Endothelial cell of umbilical vein (primary cell): ENCODE measurements around the gene SNX25. TPM values are rescaled to one million over a fixed set of nuclear protein-coding genes. Genes with fewer than 3 reads are reported as not detected.
A peak's percentile ranks its signal among the peaks of the same experiment; 100 is the strongest.

Experiments
- BruUV-seq: library from RNA; stranded (reverse); fragments of 400-500 nt; replicated peaks from 2 replicates; lab custom pipeline; 2021; lab: Mats Ljungman, UMichigan
- CTCF ChIA-PET: fragments of 300-600, 350-600 bp; sonication (Branson Sonifier 250); formaldehyde crosslinking; loops from one replicate; lab custom pipeline; 2021; ENCODE audit warnings: antibody characterized with exemption, inconsistent platforms; lab: Charles Lee
- POLR2A ChIA-PET: fragments of 300-600, 350-600 bp; sonication (Branson Sonifier 250); formaldehyde crosslinking; loops from one replicate; lab custom pipeline; 2021; ENCODE audit warnings: antibody characterized with exemption, inconsistent platforms; lab: Charles Lee
- DNase-seq: peaks from one replicate; pipeline ENCODE4 v3.0.0-alpha.2; 2011; ENCODE audit warnings: low read depth, low spot score
- FAIRE-seq: peaks from 2 replicates; lab custom pipeline; 2011; peaks lifted over from hg19 to GRCh38; lab: Jason Lieb, UNC
- H2AFZ ChIP-seq: 2 replicates; pipeline ENCODE4 v1.6.0; 2012; ENCODE audit warnings: low read depth, low read length, control low read depth, inconsistent platforms
- H3K27ac ChIP-seq: 2 replicates; pipeline ENCODE4 v1.5.1; 2011; ENCODE audit warnings: low read depth, mild to moderate bottlenecking, control low read depth, low read length, moderate library complexity; ENCODE audit not compliant: insufficient read depth
- H3K27me3 ChIP-seq, 2 experiments: 2 replicates each; pipeline versions ENCODE4 v1.6.0 to v1.6.1; 2011; ENCODE audit warnings: low read length in 2 of 2, mixed read lengths in 1 of 2; ENCODE audit not compliant: control insufficient read depth in 2 of 2, insufficient read depth in 2 of 2
- H3K36me3 ChIP-seq, 2 experiments: 2 replicates in 1 of 2; 3 replicates in 1 of 2; pipeline ENCODE4 v1.5.1; 2011; ENCODE audit warnings: low read length in 2 of 2, mild to moderate bottlenecking in 1 of 2, moderate library complexity in 1 of 2; ENCODE audit not compliant: control insufficient read depth in 2 of 2, insufficient read depth in 2 of 2; ENCODE audit errors: extremely low read depth in 1 of 2
- H3K4me1 ChIP-seq: 3 replicates; pipeline ENCODE4 v1.5.1; 2011; ENCODE audit warnings: mild to moderate bottlenecking, low read length; ENCODE audit not compliant: control insufficient read depth, insufficient read depth; ENCODE audit errors: extremely low read depth
- H3K4me2 ChIP-seq: 2 replicates; pipeline ENCODE4 v1.6.1; 2011; ENCODE audit warnings: low read length, control low read depth, mixed read lengths; ENCODE audit not compliant: insufficient read depth
- H3K4me3 ChIP-seq, 3 experiments: fragments of 200-600 bp in 1 of 3; sonication (generic), shearing (Covaris generic) in 1 of 3; replicated peaks in 1 of 3; 2 replicates each; pipeline ENCODE4 v1.5.1; 2011 to 2016; ENCODE audit warnings: control low read depth in 3 of 3, low read length in 3 of 3, mild to moderate bottlenecking in 2 of 3, inconsistent platforms in 1 of 3, low read depth in 1 of 3, moderate library complexity in 1 of 3; ENCODE audit not compliant: insufficient read depth in 1 of 3
- H3K79me2 ChIP-seq: 2 replicates; pipeline ENCODE4 v1.6.0; 2012; ENCODE audit warnings: low read length, inconsistent platforms; ENCODE audit not compliant: control insufficient read depth, insufficient read depth
- H3K9ac ChIP-seq: replicated peaks from 2 replicates; pipeline ENCODE3; 2011; ENCODE audit warnings: low read length, control low read depth; ENCODE audit not compliant: insufficient read depth; ENCODE audit errors: extremely low read depth
- H3K9me1 ChIP-seq: replicated peaks from 3 replicates; pipeline ENCODE4 v1.6.0; 2011; ENCODE audit warnings: mild to moderate bottlenecking, low read length; ENCODE audit not compliant: control insufficient read depth, insufficient read depth; ENCODE audit errors: extremely low read depth
- H3K9me3 ChIP-seq: replicated peaks from 2 replicates; pipeline ENCODE4 v1.5.1; 2012; ENCODE audit warnings: low read length, inconsistent platforms; ENCODE audit not compliant: control insufficient read depth, insufficient read depth
- H4K20me1 ChIP-seq: replicated peaks from 2 replicates; pipeline ENCODE3; 2011; ENCODE audit warnings: mild to moderate bottlenecking, low read length; ENCODE audit not compliant: control insufficient read depth, insufficient read depth; ENCODE audit errors: extremely low read depth
- EZH2 ChIP-seq: IDR thresholded peaks from 2 replicates; pipeline ENCODE4 v1.6.1; 2012; ENCODE audit warnings: borderline replicate concordance, low read depth, mild to moderate bottlenecking, moderate library complexity, low read length, inconsistent platforms; ENCODE audit not compliant: severe bottlenecking
- FOS ChIP-seq: IDR thresholded peaks from 2 replicates; pipeline ENCODE4 v1.6.1; 2011; ENCODE audit warnings: mild to moderate bottlenecking, low read length, moderate library complexity, borderline replicate concordance; ENCODE audit not compliant: insufficient read depth
- GATA2 ChIP-seq: IDR thresholded peaks from 2 replicates; pipeline ENCODE4 v1.7.0; 2011; ENCODE audit warnings: low read depth, mild to moderate bottlenecking, moderate library complexity, mixed read lengths, low read length; ENCODE audit not compliant: insufficient read length, insufficient read depth
- JUN ChIP-seq: IDR thresholded peaks from 2 replicates; pipeline ENCODE4 v1.6.1; 2011; ENCODE audit warnings: borderline replicate concordance, low read depth; ENCODE audit not compliant: insufficient read length, insufficient read depth
- MYC ChIP-seq: IDR thresholded peaks from one replicate; pipeline ENCODE4 v1.6.1; 2011; ENCODE audit warnings: mild to moderate bottlenecking, low read depth, low read length
- POLR2A ChIP-seq: IDR thresholded peaks from 2 replicates; pipeline ENCODE4 v1.6.1; 2012; ENCODE audit warnings: low read depth, mild to moderate bottlenecking, control low read depth, low read length
- POLR2AphosphoS5 ChIP-seq: IDR thresholded peaks from 2 replicates; pipeline ENCODE4 v1.6.1; 2012; ENCODE audit warnings: low read depth, mild to moderate bottlenecking, control low read depth, low read length, moderate library complexity; ENCODE audit not compliant: insufficient read depth
- dilution Hi-C: fragments of 300-500 bp; cut with MboI; formaldehyde crosslinking; loops from one replicate; pipeline ENCODE4 v1.15.0; 2019; ENCODE audit warnings: low sequenced_read_pairs; ENCODE audit not compliant: extremely low pct_ligation_motif_present
- intact Hi-C: fragments of 100-400 bp; cut with micrococcal nuclease; formaldehyde crosslinking; loops from one replicate; pipeline ENCODE4 v1.10.0; 2022
- polyA plus RNA-seq, 4 experiments: library from polyadenylated mRNA; depleted of rRNA in 3 of 4; stranded (reverse) in 3 of 4; unstranded in 1 of 4; fragments of >200 nt; gene quantifications; 2 replicates each; pipeline versions ENCODE4 v1.2.1 to v1.2.3, GENCODE V29; 2011 to 2012; ENCODE audit warnings: missing spikeins in 1 of 4
- total RNA-seq: library from RNA; stranded (reverse); gene quantifications from 2 replicates; pipeline ENCODE4 v1.2.3, GENCODE V29; 2021
- TF ChIP-seq, protein P1 (sequence below): IDR thresholded peaks from 2 replicates; pipeline ENCODE4 v1.6.1; 2011; ENCODE audit not compliant: insufficient read depth, insufficient read length
- TF ChIP-seq, protein P2 (sequence below), 2 donors: IDR thresholded peaks; 1 replicate in 1 of 2; 2 replicates in 1 of 2; pipeline ENCODE4 v1.5.1; 2011; ENCODE audit warnings: low read length in 2 of 2, mild to moderate bottlenecking in 2 of 2, moderate library complexity in 2 of 2, control low read depth in 1 of 2, inconsistent platforms in 1 of 2, low read depth in 1 of 2; ENCODE audit not compliant: insufficient read depth in 1 of 2; ENCODE audit errors: extremely low read depth in 1 of 2

Gene SNX25
- total and polyA plus RNA-seq, 2 donors (not counting 3 experiments of a cell fraction or from before 2014, with no cell fraction given), result 6.6 to 16.1 TPM

DNA sequence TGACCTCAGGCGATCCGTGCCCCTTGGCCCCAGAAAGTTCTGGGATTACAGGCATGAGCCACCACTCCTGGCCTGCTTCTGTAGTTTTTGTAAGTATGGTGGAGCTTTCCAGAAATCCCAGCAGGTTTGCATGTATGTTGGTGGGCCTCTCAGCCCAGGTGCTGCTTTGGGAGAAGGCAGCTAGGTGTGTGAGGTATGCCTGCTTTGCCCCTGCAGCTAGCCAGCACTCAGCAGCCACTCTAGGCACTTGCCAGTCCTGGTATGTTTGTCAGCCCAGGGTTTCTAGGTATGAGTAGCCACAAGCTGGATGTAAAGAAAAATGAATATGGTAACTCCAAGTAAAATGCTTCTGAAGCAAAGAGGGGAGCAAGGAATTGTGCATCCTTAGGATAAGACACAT lies 8.9 kb downstream of the SNX25 start:
- CTCF ChIA-PET, result no interaction called here
- dilution Hi-C loops, result no loop called here
- intact Hi-C loops, result no loop called here

DNA sequence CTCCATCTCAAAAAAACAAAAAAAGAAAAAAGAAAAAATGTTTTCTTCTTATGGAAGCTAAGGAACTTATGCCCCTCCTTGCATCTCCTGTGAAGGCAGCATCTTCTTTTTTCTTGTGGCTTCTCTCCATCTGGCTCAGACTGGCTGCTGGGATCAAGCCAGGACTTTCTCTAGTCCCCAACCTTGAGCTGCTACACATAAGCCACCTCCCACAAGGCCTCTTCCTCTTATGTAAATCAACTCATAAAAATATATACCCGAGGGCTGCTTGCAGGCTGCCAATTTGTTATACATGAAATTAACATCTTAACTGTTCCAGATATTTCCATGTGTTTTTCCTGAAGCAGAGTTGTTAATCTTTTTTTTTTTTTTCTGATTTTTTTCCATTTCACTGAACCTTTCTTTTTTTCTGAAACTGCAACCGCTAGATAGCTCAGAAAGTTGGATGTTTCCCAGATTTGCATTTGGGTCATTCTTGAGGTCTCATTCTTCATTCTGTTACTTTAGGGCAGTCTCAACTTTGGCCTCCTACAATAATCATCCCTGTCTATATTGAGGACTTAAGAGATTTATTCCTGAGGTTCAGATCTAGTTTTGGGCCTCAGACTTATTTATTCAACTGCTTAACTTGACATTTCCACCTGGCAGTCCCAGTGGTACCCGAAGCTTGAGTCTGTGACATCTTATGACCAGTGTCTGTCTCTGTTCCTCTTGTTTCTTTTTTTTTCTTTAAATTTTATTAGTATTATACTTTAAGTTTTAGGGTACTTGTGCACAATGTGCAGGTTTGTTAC lies 10.3 kb downstream of the SNX25 start:
- Histone ChIP-seq H3K27ac (no peak overlapping the region), H3K79me2 (peaks cover 37% of the 10 kb centered on the region), H3K4me3 (no peak overlapping the region), H3K4me2 (no peak overlapping the region), H2AFZ (no peak overlapping the region), H3K9me3 (no peaks in the 10 kb centered on the region), H3K36me3 (no peaks in the 10 kb centered on the region), H3K27me3 (no peaks in the 10 kb centered on the region), H3K4me1 (peaks cover 1% of the 10 kb centered on the region), H3K9me1 (no peaks in the 10 kb centered on the region), H3K9ac (no peak overlapping the region), H4K20me1 (no peaks in the 10 kb centered on the region)
- no peak for FAIRE-seq
- no TSS peak for BruUV-seq
- peak; percentile 45 for DNase-seq
- POLR2A ChIA-PET, result no interaction called here
- CTCF ChIA-PET, result no interaction called here
- TF ChIP-seq POLR2A, result no peak
- TF ChIP-seq POLR2AphosphoS5, result no peak
- TF ChIP-seq JUN, result no peak
- TF ChIP-seq FOS, result no peak
- TF ChIP-seq, protein P1, sequence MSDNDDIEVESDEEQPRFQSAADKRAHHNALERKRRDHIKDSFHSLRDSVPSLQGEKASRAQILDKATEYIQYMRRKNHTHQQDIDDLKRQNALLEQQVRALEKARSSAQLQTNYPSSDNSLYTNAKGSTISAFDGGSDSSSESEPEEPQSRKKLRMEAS, result no peak
- TF ChIP-seq EZH2, result no peak
- no peak for TF ChIP-seq GATA2
- TF ChIP-seq MYC, result no peak
- TF ChIP-seq, protein P2, sequence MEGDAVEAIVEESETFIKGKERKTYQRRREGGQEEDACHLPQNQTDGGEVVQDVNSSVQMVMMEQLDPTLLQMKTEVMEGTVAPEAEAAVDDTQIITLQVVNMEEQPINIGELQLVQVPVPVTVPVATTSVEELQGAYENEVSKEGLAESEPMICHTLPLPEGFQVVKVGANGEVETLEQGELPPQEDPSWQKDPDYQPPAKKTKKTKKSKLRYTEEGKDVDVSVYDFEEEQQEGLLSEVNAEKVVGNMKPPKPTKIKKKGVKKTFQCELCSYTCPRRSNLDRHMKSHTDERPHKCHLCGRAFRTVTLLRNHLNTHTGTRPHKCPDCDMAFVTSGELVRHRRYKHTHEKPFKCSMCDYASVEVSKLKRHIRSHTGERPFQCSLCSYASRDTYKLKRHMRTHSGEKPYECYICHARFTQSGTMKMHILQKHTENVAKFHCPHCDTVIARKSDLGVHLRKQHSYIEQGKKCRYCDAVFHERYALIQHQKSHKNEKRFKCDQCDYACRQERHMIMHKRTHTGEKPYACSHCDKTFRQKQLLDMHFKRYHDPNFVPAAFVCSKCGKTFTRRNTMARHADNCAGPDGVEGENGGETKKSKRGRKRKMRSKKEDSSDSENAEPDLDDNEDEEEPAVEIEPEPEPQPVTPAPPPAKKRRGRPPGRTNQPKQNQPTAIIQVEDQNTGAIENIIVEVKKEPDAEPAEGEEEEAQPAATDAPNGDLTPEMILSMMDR (IDR thresholded peaks at IDR 0.05; ENCODE audit: extremely low read depth in 1 of 2, insufficient read depth in 1 of 2, low read depth in 1 of 2, low read length in 2 of 2), result no peak
- dilution Hi-C loops, result no loop called here
- intact Hi-C loops, result no loop called here

More for the DNA sequence above, 8.9 kb downstream of the SNX25 start:
- Histone ChIP-seq H3K9ac (no peak overlapping the region), H3K4me1 (no peaks in the 10 kb centered on the region), H4K20me1 (no peaks in the 10 kb centered on the region), H3K27me3 (no peaks in the 10 kb centered on the region), H2AFZ (no peak overlapping the region), H3K27ac (no peak overlapping the region), H3K4me2 (no peak overlapping the region), H3K36me3 (no peaks in the 10 kb centered on the region), H3K79me2 (peaks cover 48% of the 10 kb centered on the region), H3K4me3 (no peak overlapping the region), H3K9me3 (no peaks in the 10 kb centered on the region), H3K9me1 (no peaks in the 10 kb centered on the region)
- FAIRE-seq, result no peak
- no peak for TF ChIP-seq FOS
- TF ChIP-seq GATA2, result no peak
- TF ChIP-seq, protein P2 (IDR thresholded peaks at IDR 0.05; ENCODE audit: extremely low read depth in 1 of 2, insufficient read depth in 1 of 2, low read depth in 1 of 2, low read length in 2 of 2), result no peak
- POLR2A ChIA-PET, result no interaction called here
- no TSS peak for BruUV-seq
- DNase-seq, result no peak
